Measurements from ENCODE around the gene SNCAIP. TPM values are rescaled to one million over a fixed set of nuclear protein-coding genes. Genes with fewer than 3 reads are reported as not detected.

Gene SNCAIP
- total RNA-seq, 1 donor from 2014 or later, result 6.7 TPM

DNA sequence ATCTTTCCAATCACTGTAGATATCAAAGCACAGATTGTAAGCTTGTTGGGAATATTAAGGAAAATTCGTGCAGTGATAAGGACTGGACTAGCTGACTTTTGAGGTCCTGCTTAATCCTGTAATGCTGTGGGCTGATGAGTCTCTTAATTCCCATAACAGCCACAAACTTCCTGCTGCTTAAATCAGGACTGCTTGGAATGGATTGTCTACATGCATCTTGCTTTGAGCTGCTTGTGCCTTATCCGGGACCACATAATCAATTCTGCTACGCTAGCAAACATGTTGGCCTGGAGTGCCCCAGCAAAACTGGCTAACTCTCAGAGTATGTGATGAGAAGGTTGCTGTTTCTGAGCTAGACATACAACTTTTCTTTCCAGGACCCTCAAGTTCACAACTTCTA, 79.6 kb downstream of the SNCAIP start:
- DNase-seq, result no peak
- Mint-ChIP-seq H3K4me3 (ENCODE audit: unreplicated experiment) (no peak overlapping the region), H3K27ac (ENCODE audit: unreplicated experiment) (no peak overlapping the region), H3K4me1 (ENCODE audit: low read depth, unreplicated experiment) (no peaks in the 10 kb centered on the region), H3K9me3 (ENCODE audit: unreplicated experiment) (no peaks in the 10 kb centered on the region), H3K27me3 (ENCODE audit: unreplicated experiment) (peaks cover 8% of the 10 kb centered on the region), H3K36me3 (ENCODE audit: unreplicated experiment) (no peaks in the 10 kb centered on the region)
- TF ChIP-seq CTCF (IDR thresholded peaks at IDR 0.05; ENCODE audit: partially characterized antibody, unreplicated experiment), result no peak

DNA sequence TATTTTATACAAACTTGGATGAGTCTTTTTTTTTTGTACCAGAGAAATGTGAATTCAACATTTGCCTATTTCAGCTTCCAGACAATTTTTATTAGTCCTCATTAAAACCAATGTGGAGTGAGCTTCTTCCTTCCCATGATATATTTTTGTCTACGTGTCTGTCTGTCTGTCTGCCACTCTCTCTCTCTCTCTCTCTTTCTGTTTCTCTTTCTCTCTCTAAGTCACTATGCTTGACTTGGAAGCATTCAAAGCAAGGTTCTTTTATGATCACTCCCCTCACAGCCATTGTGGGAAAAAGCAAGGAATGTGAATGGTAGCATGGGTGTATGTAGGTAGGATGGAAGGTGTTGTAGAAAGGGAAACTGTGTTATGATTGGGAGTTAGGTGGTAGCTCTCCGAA, 80.2 kb downstream of the SNCAIP start:
- Mint-ChIP-seq H3K4me3 (ENCODE audit: unreplicated experiment) (no peak overlapping the region), H3K36me3 (ENCODE audit: unreplicated experiment) (no peaks in the 10 kb centered on the region), H3K27ac (ENCODE audit: unreplicated experiment) (no peak overlapping the region), H3K9me3 (ENCODE audit: unreplicated experiment) (no peaks in the 10 kb centered on the region), H3K27me3 (ENCODE audit: unreplicated experiment) (peaks cover 8% of the 10 kb centered on the region), H3K4me1 (ENCODE audit: low read depth, unreplicated experiment) (no peaks in the 10 kb centered on the region)
- no peak for DNase-seq
- no peak for TF ChIP-seq CTCF (IDR thresholded peaks at IDR 0.05; ENCODE audit: partially characterized antibody, unreplicated experiment)

- H3K4me1 Mint-ChIP-seq (ENCODE audit: low read depth, unreplicated experiment), result peaks cover under 1% of the 10 kb centered on the region
- H3K36me3 Mint-ChIP-seq (ENCODE audit: unreplicated experiment), result no peaks in the 10 kb centered on the region
- H3K27ac Mint-ChIP-seq (ENCODE audit: unreplicated experiment), result no peak overlapping the region
- peaks cover 8% of the 10 kb centered on the region for H3K27me3 Mint-ChIP-seq (ENCODE audit: unreplicated experiment)
- H3K4me3 Mint-ChIP-seq (ENCODE audit: unreplicated experiment), result no peak overlapping the region
- no peak for DNase-seq
- no peak for TF ChIP-seq CTCF (IDR thresholded peaks at IDR 0.05; ENCODE audit: partially characterized antibody, unreplicated experiment)
- no peaks in the 10 kb centered on the region for H3K9me3 Mint-ChIP-seq (ENCODE audit: unreplicated experiment)
Observed at GRCh38 chr5:122392824-122393223, 80.8 kb downstream of the SNCAIP start.

DNA sequence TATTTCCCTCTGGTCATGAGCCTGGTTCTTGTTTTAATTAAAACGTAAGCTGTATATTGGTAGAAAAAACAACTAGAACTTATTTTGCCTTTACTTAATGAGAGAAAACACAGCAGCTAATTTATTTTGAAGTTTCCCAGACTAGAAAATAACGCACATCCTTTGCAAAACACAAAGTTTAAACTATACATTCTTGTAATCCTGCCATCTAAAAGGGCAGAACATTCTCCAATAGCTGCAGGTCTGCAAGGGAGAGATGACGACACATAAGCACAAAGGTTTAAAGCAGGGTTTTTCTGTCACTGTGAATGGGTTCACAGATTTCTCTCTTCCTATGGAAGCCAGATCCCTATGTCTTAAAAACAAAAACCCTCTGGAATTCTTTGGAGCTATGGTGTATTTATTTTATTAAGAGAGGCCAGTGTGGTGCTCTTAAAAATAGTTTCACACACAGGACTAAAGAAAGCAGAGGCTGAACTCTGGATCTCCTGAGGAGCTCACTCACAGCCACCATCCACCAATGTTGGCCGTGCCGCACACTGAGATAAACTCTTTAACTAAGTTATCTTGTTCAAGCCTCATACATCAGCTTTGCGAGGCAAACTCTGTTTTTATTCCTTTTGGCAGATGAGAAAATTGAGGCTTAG, 82.4 kb downstream of the SNCAIP start:
- Mint-ChIP-seq H3K9me3 (ENCODE audit: unreplicated experiment) (no peaks in the 10 kb centered on the region), H3K4me1 (ENCODE audit: low read depth, unreplicated experiment) (peaks cover 3% of the 10 kb centered on the region)

More for the DNA sequence above, 82.4 kb downstream of the SNCAIP start:
- DNase-seq, result no peak
- no peaks in the 10 kb centered on the region for H3K36me3 Mint-ChIP-seq (ENCODE audit: unreplicated experiment)
- TF ChIP-seq CTCF (IDR thresholded peaks at IDR 0.05; ENCODE audit: partially characterized antibody, unreplicated experiment), result no peak
- H3K27ac Mint-ChIP-seq (ENCODE audit: unreplicated experiment), result no peak overlapping the region
- H3K27me3 Mint-ChIP-seq (ENCODE audit: unreplicated experiment), result peaks cover 2% of the 10 kb centered on the region
- H3K4me3 Mint-ChIP-seq (ENCODE audit: unreplicated experiment), result no peak overlapping the region

Measured in glutamatergic neuron (in vitro differentiated cells).